Sciatic nerve (tissue), 2 donors: ENCODE data around the gene RAB11FIP2. TPM values are rescaled to one million over a fixed set of nuclear protein-coding genes. Genes with fewer than 3 reads are reported as not detected.
"Not testable (repeated sequence)": the region's sequence is repeated elsewhere in the genome, so short reads cannot be mapped to it uniquely, and the experiment has no call there.

Experiments used
- ATAC-seq: fragments of 200-7000 bp; cut with Tn5 transposase; one replicate; pipeline ENCODE4 v1.9.1; 2020; ENCODE audit warnings: mild to moderate bottlenecking, moderate library complexity
- DNase-seq: peaks from one replicate; pipeline ENCODE4 v3.0.0-alpha.2; 2020; ENCODE audit warnings: low spot score
- intact Hi-C: fragments of 100-400 bp; cut with DNase I; formaldehyde crosslinking; loops from one replicate; pipeline ENCODE4 v1.14.2; 2022
- total RNA-seq: library from RNA; stranded (reverse); fragmentation: NEBNext Ultra II Directional; extraction: Animal tissue kit (Norgen Biotek cat#: 25700); gene quantifications from one replicate; pipeline ENCODE4 v1.2.1, GENCODE V29; 2021
- donor health status: DM: no; HTN: no; CAD: no.
- donor health status: DM: no; HTN: no; CAD: no.

Gene RAB11FIP2
- total RNA-seq, result 30.2 TPM

- ATAC-seq (peak; percentile 98), DNase-seq (peak; percentile 99)
- intact Hi-C loops, result no loop called here
Measured at GRCh38 chr10:118046395-118047156, at the start of gene RAB11FIP2. Gene RAB11FIP2, minus strand, starts transcription at chr10:118046941. Its CDS starts 778 bp downstream, at chr10:118046163.

- ATAC-seq, result no peak
- intact Hi-C loops, result no loop called here
- no peak for DNase-seq
Measured at GRCh38 chr10:118096022-118096421, 49.3 kb upstream of the RAB11FIP2 start.

DNA sequence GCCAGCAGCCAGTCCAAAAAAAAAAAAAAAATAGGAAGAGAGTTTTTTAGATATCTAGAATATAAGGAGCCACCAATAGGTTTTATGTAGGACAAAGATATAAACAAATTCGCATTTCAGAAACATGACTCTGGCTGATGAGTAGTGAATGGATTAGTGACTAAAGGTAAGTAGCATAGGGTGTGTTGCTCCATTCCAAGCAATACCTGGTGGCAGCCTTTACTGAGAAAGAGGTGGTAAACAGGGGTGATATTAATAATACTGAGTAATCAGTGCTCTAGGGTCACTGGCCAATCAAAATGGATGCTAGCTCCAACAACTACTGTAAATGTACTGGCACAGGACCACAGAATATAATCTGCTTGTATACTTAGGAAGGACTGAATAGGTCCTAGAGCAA is 45.5 kb upstream of the RAB11FIP2 start:
- intact Hi-C loops, result no loop called here
- DNase-seq, result no peak

GRCh38 chr10:118080817-118081216 is 34.1 kb upstream of the RAB11FIP2 start:
- intact Hi-C loops, result no loop called here
- DNase-seq (no peak), ATAC-seq (no peak)

More for the DNA sequence above, 45.5 kb upstream of the RAB11FIP2 start:
- ATAC-seq, result no peak

- DNase-seq (no peak), ATAC-seq (no peak)
- intact Hi-C loops, result no loop called here
Measured at GRCh38 chr10:118076705-118077104, 30.0 kb upstream of the RAB11FIP2 start.

DNA sequence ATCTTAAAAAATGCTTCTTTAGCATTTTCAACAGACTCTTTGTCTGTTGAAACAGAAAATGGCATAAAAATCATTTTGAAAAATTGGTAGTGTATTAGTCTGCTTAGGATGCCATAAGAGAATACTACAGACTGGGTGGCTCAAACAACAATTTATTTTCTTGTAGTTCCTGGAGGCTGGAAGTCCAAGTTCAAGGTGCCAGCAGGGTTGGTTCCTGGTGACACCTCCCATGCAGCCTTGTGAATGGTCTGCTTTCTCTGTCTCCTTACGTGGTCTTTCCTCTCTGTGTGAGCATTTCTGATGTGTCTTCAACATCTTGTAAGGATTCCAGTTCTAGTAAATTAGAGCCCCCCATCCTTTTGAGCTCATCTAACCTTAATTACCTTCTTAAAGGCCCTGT is 26.1 kb upstream of the RAB11FIP2 start:
- ATAC-seq, result no peak
- intact Hi-C loops, result no loop called here
- DNase-seq, result no peak

GRCh38 chr10:118067389-118067788 is 20.6 kb upstream of the RAB11FIP2 start:
- intact Hi-C loops, DNase-seq: not testable (repeated sequence)

GRCh38 chr10:118062798-118063238 is 16.1 kb upstream of the RAB11FIP2 start:
- intact Hi-C loops, result no loop called here
- no peak for ATAC-seq
- DNase-seq, result no peak

More at GRCh38 chr10:118067389-118067788, 20.6 kb upstream of the RAB11FIP2 start:
- not testable (repeated sequence) for ATAC-seq

- ATAC-seq (no peak), DNase-seq (no peak)
- intact Hi-C loops, result no loop called here
Measured at GRCh38 chr10:118058371-118058770, 11.6 kb upstream of the RAB11FIP2 start.

DNA sequence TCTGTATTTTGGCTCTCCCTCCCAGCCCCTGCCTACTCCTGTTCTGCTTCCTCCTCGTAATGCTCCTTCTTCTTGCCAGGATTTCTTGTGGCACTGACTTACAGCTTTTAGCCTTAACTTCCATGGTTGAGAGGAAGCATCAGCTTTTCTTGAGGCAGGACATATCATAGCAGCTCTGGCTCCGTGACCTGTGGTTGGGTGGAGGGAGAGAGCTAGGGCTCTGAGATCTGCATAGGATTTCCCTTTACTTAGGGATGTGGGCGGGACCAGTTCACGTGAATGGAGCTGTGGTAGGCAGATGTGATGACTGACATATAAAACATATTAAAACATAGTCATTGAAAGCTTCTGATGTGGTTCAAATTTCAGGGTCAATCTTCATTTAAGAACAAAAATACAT is 10.6 kb upstream of the RAB11FIP2 start:
- intact Hi-C loops, result no loop called here
- DNase-seq (no peak), ATAC-seq (no peak)

- DNase-seq, result no peak
- intact Hi-C loops, result no loop called here
Measured at GRCh38 chr10:118054383-118054782, 7.6 kb upstream of the RAB11FIP2 start.

DNA sequence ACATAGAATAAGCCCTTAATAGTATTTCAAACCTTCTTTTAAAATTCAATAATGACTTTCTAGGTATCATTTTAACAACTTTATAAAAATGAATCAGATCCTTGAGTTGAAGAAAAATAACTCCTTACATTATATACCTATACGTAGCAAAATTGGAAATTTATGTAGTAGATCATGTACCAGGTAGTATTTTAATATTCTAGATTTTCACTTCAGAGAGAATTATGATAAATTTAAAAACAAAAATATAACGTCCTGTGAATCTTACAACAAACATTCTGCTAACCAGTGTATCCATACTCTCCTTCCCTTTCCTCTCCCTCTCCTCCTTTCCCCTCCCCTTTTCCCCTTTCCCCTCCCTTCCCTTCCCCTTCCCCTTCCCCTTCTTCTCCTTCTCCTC is 6.1 kb upstream of the RAB11FIP2 start:
- ATAC-seq (no peak), DNase-seq (no peak)
- intact Hi-C loops, result no loop called here

More at GRCh38 chr10:118054383-118054782, 7.6 kb upstream of the RAB11FIP2 start:
- no peak for ATAC-seq

GRCh38 chr10:118047880-118048279 is 1.1 kb upstream of the RAB11FIP2 start:
- intact Hi-C loops, result no loop called here
- DNase-seq, result no peak
- no peak for ATAC-seq

GRCh38 chr10:118047157-118047719 is 497 bp upstream of the RAB11FIP2 start:
- peak; percentile 55 for DNase-seq
- intact Hi-C loops, result no loop called here
- ATAC-seq, result peak; percentile 9

DNA sequence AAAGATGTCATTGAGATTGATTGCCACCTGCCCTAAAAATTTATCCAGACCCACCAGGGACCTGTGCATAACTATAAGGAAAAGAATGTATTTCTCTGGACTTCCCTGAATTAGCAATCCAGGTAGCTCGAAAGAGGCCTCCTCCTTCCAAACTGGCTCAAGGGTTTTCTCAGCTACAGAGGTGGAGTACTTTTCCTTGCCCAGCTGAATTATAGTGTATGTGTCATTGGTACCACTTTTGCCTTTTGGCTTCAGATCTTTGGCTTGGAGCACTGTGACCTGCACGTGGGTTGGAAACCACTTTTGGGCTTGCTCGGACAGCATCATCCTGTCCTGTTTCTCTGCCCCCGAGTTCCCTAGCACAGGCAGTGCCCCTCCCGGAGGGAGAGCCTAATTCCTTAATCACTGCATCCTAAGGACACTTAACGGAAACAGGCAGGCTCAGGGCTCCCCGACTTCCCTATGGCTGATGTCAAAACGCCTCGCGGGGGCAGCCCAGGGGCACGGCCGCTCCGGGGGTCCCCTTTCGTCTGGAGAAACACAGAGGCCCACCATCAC is 825 bp downstream of the RAB11FIP2 start:
- DNase-seq (no peak), ATAC-seq (peak; percentile 43)
- intact Hi-C loops, result no loop called here

DNA sequence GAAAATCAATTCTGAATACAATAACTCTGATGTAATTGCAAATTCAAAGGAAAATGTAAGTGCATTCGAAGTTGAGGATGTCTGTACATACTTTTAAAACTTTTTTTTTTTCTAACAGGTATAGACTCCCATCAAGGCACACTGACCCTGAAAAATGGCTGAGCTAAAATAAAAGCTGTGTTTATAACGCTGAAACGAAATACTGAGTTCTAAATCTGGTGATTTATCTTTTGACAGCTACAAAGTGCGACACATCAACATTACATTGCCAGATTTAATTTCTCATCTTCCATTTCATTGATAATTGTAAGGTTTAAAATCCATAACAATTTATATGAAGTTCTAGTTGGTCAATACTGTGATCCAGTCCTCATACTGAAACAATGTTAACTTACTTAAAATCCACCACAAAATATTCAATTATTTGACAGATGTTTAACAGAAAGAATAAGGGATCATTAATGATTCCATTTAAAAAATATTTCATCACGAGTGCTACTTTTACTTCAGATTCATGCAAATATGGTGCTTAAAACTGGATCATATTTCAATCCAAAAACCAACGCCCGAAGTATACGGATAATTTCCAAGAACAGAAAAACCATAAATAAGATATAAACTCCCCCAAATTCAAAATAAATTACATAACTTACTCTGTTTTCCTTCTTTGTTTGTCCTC is 1.4 kb downstream of the RAB11FIP2 start:
- no peak for ATAC-seq
- no peak for DNase-seq
- intact Hi-C loops, result no loop called here

DNA sequence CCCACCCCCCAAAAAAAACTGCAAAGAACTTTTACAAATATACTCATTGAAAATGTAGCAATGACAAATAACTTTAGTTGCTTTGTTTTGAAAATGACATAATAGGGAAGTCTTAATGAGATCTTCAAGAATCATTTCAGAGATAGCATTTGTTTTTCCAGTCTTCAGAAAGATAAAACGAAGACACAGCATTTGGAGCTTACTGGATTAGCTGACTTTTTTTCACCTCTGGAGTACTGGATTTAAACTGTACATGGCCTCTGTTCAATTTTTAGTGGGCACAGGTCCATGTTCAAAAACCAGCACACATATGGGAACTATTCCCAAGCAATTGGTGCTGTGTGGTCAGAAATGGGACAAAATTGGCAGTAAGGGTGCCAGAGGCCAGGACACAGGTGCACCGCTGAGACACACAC is 3.9 kb downstream of the RAB11FIP2 start:
- ATAC-seq (no peak), DNase-seq (no peak)
- intact Hi-C loops, result no loop called here

DNA sequence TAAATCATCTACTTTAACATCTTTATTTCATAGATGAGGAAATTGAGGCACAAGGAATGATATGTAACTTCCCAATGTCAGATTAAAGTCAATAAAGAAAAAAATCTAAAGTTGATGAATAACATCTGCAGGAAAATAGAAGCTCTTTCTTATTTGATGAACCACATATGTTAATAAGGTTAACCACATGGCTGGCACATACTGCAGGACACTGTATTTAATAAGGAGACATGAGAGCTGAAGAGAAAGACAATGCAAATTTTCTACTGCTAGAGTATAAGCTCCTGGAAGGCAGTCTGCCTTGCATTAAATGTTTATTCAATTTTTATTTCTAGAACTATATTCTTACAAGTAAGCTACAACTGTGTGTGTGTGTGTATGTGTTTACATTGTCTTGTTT is 4.4 kb downstream of the RAB11FIP2 start:
- intact Hi-C loops, result no loop called here
- no peak for DNase-seq
- no peak for ATAC-seq

DNA sequence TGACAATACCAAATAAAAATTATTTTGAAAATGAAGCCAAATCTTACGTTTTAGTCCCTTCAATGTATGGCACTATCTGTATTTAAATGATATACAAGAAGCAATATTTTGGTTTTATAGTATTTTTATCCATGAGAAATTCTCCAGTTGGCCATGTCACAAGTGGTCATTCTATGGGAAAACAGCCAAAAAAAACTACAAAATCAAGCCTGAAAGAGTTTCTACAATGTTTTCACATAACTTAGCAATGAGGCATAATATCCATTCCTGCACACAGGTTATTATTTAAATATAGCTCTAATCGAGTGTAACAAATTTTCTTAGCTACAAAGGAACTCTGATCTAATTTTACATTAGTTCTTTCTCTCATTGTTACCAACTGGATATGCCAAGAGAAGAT is 5.4 kb downstream of the RAB11FIP2 start:
- no peak for DNase-seq
- no peak for ATAC-seq
- intact Hi-C loops, result no loop called here
